GM18517 (cell line): ENCODE measurements around the gene PRSS21.

Experiments used
- ATAC-seq: cut with Tn5 transposase; IDR thresholded peaks from one replicate; pipeline ENCODE4 v1.9.1; 2021; ENCODE audit warnings: mild to moderate bottlenecking, moderate library complexity; ENCODE audit not compliant: unreplicated experiment

PRSS21 gene

GRCh38 chr16:2859686-2860265 is 42.7 kb downstream of the PRSS21 start:
- no peak for ATAC-seq

GRCh38 chr16:2860826-2861567 is 44.0 kb downstream of the PRSS21 start:
- ATAC-seq = no peak

- ATAC-seq = no peak
Observed at GRCh38 chr16:2865651-2866050, 48.6 kb downstream of the PRSS21 start.

- no peak for ATAC-seq
Observed at GRCh38 chr16:2866431-2866830, 49.4 kb downstream of the PRSS21 start.

GRCh38 chr16:2867661-2867986 is 50.6 kb downstream of the PRSS21 start:
- no peak for ATAC-seq

- ATAC-seq = peak; percentile 87
Observed at GRCh38 chr16:2867987-2868789, 51.2 kb downstream of the PRSS21 start.
